GM21447 (cell line): Measurements from ENCODE around the gene CPS1.

ENCODE experiments used
- ATAC-seq: cut with Tn5 transposase; IDR thresholded peaks from one replicate; pipeline ENCODE4 v1.9.1; 2021; ENCODE audit not compliant: unreplicated experiment

The CPS1 gene

DNA sequence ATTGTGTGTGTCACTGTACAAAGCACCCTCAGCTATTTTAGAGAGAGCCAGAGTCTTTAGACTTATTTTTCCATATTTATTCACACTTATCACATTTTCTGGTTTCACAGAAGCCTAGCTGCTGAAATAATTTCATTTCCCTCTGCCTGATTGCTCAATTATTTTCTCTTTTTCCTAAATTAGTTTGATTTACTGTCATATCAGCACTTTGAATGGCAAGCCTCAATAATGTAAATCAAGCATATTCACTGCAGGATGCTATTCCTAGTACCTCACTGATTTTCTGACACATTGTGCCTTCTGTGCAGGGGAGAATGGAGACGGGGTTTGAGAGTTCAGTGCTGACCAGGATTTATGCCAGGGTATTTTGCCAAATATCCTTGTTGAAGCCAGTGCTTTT is 48.3 kb downstream of the CPS1 start:
- ATAC-seq = no peak

DNA sequence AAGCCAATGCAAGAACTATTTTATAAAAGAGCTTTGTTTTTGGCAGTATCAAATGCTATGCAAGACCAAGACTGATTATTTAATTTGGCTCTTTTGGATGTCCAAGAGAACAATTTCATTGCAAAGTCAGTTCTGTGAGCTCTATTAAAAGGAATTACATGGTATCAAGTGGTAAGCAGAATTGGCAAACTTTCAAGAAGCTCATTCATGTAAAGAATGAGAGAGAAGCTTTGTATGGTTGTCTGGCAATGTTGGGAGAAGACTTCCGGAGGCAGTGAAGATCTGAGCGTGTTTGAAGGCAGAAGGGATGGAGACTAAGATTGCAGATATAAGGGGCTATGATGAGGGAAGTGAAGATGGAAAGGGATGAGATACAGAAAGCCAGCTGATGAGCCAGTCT is 49.6 kb downstream of the CPS1 start:
- no peak for ATAC-seq

DNA sequence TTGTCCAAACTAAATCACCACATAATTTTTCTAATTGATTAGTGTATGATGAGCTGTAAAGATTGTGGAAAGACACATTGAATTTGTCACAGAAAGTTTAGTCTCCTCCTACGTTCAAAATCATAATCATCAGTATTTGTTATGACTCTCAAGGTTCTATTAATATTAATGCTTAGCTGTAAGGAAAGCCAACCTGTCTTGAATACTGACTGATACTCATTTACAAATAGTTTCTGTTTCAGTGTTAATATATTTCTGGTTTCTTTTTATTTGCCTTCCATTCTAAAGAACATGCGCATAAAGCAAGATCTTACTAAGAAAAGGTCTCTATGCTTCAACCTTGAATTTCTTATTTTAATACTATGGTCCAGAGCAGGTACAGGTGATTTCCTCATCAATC is 55.1 kb downstream of the CPS1 start:
- ATAC-seq = no peak

DNA sequence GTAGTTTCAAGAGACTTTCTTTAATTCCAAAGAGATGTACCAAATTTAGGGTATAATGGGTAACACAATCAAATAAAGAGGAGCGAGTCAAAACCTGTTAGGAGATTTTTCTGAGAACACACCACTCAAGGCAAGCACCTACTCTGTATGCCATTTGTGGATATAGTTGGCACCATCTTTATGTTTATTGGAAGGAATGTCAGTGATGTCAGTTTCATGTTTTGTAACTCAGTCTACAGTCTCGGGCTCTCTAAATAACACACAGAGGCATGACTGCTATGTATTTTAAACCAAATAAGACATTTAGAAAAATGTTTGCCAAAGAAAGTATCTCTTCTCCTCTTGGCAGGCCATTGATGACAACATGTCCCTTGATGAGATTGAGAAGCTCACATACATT is 59.7 kb downstream of the CPS1 start:
- ATAC-seq = no peak

DNA sequence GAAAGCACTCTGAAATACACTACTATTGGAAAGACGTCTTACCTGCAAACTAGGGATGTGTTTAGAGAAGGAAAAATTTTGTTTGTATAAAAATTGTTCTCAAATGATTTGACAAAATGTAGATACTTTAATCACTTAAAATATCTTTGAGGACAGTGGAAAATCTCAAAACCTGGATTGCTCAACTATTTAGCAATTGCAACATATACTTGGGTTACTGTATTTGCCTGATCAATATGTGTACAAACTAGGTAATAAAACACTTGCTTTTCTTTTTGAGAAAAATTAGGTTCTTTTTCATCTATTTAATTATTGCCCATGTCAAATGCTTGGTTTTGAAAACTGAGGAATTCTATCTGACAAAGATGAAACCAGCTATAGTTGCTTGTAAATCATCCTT is 60.9 kb downstream of the CPS1 start:
- no peak for ATAC-seq

DNA sequence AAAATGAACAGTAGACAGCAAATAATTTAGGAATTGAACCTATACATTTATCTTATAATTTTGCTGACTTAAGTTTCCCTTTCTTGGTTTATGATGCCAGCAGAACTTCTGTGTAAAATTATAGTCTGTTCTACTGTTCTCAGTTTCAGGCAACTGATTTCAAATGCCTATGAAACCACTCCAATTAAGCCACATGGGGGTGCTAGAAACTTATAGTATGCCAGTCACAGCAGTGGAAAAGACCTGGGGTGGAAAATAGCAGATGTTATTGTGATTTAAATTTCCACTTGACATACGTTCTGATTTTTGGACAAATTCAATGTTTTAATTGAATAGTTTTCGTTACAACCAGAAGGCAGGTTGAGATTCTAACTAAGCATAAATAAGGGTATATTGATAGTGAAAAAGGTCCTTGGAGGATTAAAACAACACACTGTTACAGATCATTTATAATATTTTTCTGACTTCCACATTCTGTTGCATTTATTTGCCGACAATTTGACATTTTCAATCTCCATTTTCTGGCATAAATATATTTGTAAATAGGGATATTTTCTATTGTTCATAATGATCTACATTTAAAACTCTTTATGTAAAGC is 61.4 kb downstream of the CPS1 start:
- ATAC-seq = no peak

DNA sequence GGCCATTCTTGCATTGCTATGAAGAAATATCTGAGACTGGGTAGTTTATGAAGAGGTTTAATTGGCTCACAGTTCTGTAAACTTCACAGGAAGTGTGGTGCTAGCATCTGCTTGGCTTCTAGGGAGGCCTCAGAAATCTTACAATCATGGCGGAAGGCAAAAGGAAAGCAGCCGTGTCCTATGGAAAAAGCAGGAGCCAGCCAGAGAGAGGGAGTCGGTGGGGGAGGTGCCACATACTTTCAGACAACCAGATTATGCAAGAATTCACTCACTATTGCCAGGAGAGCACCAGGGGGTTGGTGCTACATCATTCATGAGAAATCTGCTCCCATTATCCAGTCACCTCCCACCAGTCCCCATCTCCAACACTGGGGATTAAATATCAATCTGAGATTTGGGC is 64.1 kb downstream of the CPS1 start:
- ATAC-seq = no peak

DNA sequence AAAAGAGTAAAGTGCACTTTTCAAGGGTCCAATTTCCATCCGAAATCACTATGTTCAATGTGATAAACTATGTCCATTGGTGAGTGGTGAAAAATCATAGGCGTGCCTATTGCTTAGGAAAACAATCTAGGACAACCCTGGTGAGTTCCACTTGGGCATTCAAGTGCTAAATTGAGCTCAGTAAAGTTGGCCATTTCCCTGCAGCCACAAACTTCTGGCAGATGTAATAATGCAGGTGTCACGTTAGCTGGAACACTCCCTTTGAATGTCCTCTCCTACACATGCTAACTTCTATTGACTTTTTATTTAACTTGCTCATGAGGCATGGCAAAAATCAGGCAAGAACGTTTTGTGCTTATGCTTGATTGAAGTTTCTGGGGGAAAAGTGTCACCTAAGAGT is 67.1 kb downstream of the CPS1 start:
- no peak for ATAC-seq

DNA sequence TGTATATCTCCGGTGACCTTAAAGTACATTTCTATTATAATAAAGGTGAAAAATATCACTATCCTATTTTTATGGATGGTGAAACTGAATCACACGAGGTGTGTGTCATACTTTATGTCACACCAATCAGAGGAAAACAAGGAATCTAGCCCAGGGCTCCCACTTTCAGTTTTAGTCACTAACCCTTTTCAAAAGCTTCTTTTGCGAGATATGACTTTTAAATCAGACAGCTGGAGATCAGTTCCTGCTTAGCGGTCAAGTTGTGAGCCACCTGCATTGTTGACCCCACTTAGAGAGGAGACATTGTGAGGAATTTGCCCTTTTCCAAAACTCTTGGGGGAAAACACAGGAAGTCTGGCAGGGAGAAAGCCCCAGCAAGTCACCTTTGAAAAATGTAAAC is 70.5 kb downstream of the CPS1 start:
- ATAC-seq = no peak

DNA sequence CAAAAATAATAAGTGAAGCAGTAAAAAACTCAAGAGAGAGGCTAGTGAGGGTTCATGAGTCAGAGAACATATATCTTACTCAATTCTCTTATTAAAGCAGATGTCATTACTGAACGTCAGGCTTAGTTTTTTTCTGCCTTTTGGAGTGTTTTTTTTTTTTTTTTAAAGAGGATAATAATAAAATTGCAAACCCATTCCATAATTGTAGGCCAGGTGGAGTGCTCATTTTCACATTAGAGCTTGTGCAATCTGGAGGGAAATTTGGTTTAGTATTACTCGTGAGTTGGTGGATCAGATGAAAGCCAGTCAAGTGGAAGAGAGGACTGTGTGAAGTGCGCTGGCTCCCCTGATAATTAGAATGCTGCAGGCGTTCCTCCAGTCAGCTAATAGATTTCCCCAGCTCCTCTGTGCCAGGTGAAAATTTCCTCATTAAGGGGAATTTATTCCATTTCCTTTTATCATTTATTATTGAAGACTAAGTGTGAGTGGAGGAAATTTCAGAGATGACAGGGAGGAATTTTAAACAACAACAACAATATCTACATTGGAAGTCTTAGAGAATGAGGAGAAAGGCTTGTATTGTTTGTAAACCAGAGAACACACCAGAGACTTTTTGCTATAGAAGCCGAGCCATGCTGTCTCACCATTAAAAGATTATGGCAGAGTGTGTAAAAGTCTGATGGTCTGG is 74.6 kb downstream of the CPS1 start:
- no peak for ATAC-seq

DNA sequence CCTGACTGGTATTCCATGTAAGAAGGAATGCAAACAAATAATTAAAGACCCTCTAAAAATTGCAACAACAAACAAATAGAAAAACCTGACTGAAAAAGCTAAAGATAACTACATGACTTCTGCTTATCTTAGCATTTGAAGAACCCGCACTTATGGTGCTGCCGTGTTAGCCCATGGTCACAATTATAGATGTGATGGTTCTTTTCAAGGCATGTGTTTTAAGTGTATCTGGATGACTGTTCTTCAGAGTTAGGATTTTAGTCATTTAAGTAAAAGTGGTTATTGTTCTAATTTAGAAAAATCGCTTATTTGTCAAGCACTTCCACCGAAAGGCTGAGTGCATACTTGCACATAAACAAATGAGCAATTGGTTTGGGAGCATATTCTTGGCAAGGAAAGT is 77.3 kb downstream of the CPS1 start:
- ATAC-seq = no peak

DNA sequence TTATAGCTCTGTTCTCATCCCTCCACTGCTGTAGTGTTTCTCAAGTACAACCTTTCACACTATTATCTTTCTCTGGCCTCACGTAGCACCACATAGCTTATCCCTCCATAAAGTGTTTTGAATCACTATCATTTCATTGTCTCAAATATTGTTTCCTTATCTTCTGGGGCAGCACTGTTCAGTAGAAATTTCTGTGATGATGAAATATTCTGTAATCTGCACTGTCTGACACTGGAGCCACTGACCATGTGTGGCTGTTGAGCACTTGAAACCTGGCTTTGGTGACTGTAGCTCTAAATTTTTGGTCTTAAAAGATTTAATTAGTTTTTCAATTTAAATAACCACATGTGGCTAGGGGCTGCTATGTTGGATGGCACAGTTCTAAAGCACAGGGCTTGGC is 78.9 kb downstream of the CPS1 start:
- no peak for ATAC-seq

DNA sequence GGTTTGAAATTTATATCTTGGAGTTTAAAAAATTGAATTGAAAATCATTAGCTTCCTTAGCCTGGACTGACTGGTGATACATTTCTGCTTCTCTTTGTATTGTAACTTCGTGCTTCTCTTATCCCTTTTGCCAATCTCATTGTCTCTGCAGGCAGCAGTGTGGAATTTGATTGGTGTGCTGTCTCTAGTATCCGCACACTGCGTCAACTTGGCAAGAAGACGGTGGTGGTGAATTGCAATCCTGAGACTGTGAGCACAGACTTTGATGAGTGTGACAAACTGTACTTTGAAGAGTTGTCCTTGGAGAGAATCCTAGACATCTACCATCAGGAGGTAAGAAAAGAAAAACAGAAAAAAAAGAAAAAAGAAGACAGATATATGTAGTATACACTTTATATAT is 85.9 kb downstream of the CPS1 start:
- ATAC-seq = no peak

DNA sequence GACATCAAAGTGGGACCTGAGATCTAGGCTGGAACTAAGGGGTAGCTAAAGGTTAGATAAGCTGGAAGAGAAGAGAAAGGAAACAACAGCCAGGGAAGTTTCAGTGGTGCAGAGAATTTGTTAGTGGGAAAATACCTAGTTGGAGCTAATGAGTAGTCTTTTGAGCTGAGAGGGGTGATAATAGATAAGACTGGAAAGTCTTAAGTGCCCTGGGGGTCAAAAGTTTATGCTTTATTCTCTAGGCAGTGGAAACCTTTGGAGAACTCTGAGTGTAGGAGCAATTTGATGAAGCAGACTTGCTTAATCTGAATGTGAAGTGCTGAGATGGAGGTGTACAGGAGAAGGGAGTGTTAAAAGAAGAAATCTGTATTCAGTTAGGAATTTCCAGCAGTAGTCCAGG is 90.8 kb downstream of the CPS1 start:
- ATAC-seq = no peak

DNA sequence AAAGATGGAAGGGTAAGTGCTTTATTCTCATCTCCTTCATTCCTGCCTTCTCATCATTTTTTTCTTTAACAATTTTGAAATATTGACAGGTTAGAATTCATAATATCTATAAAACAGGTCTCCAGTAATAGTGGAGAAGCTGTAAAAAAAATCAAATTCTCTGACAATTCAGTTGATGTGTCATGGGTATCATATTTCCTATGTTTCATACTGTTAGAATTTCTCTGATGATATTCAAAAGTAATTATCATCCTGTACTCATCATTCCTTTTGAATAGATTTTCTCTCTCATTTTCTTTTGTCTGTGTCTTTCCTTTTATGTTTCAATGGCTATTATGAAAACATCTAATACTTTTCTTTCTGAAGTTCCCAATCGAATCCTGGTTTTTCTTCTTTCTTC is 97.7 kb downstream of the CPS1 start:
- no peak for ATAC-seq

DNA sequence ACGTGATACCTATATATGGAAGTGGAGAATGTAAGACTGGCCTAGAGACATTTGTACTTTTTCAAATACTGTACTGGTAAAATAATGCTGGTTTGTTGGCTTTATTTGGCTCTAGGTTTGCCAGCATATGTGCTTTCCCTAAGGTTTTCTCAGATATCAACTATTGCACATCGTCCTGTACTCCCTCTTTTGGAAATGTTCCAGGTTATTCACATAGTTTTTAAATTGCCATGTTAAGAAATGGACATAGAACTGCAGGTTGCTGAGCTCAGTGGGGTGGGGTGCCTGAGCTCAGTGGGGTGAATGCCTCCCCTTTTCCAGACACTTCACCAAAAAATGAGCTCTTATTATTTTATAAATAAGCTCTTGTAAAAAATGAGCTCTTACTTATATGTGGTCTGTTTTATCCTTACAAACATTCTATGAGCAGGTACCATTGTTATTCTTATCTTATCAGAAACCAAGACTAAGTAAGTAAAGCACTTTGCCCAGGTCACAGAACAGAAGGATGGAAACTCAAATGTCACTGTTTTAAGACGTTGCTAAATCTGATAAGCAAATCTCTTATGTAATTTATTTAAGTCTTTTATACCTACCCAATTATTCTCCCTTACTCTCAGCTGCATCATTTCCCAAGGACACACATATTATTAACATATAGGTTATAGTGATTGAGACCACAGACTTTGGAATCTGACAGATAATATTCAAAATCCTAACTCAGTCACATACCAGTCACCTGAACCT is 99.0 kb downstream of the CPS1 start:
- ATAC-seq = no peak

DNA sequence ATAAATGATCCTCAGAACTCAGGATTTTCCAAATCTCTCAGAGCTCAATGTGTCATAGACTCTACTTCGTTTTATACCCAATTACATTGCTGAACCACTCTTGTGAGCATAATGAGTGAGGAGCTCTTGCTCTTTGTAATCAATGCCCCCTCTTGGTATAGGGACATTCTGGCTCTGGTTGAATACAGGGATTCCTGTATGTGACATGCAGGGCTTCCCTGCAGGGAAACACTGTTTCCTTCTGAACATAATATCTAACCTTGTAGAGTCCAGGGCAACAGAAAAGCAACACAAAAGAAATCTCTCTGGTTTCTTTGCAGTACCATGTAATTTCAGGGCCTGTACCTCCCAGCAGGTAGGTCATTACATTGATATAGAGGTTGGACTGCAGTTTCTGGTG is 101.5 kb downstream of the CPS1 start:
- ATAC-seq = no peak

DNA sequence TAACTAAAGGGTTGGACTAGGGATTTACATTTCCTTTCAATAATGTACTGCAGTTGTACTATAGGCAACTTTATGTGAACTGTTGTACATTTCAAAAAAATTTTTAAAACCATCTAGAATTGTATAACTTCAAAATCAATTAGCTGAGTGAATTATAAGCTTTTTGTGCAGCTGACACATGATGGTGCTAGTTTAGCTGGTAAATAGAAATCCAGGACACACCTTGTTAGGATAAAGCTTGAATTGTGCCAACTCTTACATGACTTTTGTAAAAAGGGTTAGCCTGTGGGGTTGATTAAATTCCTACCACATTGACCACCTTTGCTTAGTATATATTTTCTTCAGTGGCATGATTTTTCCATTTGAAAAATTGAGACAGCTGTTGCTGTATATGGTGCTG is 104.4 kb downstream of the CPS1 start:
- ATAC-seq = no peak

DNA sequence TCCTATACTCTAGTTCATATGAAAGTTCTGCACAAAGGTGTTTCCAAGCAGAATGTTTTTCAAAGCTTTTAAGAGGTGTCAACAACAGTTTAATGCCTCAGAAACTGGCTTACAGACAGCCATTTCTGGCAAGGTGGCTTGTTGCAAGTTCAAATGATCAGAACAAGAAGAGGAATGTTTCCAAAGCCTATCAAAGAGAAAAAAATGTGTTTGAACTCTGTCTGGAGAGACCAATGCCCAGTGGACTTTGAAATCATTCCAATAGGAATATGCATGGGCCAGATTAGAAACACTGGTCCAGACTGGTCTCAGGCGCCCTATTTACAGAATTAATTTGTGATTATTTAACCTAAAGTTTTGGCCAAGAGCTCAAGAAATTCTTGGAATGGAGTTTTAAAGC is 106.2 kb downstream of the CPS1 start:
- ATAC-seq = no peak

DNA sequence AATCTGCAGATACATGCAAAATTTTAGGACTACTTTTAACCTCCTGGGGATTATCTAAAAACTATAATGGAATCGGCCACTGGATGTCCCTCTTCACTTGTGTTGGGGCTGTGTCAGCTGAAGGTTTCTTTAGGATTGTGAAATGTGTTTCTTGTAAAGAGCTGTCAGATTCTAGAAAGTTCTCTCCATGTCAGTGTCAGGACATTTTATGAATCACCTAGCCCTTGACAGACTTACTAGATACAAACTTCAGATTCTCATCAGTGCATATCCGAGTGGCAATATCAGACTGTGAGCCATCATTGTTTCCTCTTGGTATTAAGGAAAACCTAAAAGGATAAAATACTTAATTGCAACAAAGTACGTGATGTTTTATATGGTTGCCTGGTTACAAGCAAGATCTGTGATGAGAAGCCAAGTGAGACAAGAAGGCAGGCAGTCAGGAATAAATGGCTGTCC is 107.3 kb downstream of the CPS1 start:
- no peak for ATAC-seq

DNA sequence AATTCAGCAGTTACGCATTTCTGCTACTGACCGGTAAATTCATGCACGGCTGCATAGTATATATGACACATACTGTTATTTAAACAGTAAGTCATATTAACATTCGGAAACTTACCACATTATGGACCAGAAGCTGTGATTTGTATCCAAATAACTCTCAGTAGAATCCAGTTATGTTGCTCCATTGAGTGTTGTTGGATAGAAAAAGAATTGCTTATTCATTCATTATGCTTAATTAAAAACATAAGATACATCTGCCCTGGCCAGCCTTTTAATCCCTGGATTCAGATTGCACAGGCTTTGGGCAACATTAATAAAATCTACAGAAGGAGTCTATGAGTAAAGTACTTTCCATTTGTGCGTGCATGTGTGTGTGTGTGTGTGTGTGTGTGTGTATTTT is 111.3 kb downstream of the CPS1 start:
- no peak for ATAC-seq

DNA sequence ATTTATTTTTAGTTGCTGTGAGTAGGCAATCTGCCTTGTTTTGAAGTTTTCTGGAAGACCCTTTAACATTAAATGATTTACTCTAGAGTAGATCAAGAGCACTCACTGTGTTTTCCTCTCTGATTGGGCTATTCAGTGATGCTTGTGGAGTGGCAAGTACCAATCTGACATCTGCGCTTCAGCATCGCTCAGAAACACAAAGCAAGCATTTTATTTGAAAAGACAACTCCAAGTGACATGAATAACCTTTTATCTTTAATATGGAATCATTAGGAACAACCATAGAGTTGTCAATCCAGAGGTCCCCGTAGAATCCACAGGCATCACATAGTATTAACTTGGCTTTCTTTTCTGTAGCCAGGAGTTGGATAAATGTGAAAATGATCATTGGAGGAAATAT is 114.7 kb downstream of the CPS1 start:
- no peak for ATAC-seq
